Fibroblast of skin of right biceps (primary cell): ENCODE measurements around the gene STX18.
A peak's percentile ranks its signal among the peaks of the same experiment; 100 is the strongest.
"Not testable (repeated sequence)": the region's sequence is repeated elsewhere in the genome, so short reads cannot be mapped to it uniquely, and the experiment has no call there.

Experiments used
- DNase-seq: peaks from one replicate; pipeline ENCODE4 v3.0.0-alpha.2; 2013

Gene STX18

DNA sequence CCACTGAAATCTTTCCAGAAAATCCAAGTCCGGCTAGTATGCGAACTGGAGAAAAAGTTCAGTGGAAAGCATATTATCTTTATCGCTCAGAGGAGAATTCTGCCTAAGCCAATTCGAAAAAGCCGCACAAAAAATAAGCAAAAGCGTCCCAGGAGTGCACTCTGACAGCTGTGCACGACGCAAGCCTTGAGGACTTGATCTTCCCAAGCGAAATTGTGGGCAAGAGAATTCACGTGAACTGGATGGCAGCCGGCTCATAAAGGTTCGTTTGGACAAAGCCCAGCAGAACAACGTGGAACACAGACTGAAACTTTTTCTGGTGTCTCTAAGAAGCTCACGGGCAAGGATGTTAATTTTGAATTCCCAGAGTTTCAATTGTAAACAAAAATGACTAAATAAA, 34.4 kb downstream of the STX18 start:
- no peak for DNase-seq

DNA sequence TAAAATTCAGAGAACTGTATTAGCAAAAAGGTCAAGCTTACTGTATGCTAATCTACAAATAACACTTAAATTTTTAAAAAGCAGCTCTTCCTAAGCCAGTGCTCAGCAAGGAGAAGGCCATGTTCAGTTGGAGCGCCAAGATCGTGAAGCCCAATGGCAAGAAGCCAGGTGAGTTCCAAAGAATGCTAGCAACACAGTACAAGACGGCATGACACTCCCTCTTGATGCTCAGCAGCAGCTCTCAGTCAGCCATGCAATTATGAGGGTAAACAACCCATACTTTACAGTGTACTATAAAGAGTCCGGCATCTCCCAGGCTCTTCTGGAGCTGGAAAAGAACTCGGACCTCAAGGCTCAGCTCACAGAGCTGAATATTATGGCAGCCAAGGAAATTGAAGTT, 34.9 kb downstream of the STX18 start:
- no peak for DNase-seq

- DNase-seq = not testable (repeated sequence)
Measured at GRCh38 chr4:4505211-4505610, 36.6 kb downstream of the STX18 start.

DNA sequence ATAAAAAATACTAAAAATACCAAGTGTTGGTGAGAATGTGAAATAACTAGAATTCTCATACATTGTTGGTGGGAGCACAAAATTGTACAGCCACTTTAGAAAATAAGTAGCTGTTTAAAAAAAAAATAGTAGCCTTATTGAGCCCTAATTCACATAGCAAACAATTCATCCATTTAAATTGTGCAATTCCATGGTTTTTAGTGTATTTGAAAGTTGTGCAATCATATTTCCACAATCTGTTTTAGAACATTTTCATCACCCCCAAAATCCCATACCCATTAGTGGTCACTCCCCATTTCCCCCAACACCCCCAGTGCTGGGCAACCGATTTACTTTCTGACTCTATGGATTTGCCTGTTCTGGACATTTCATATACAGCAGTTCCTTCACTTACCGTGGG, 37.1 kb downstream of the STX18 start:
- no peak for DNase-seq

GRCh38 chr4:4502694-4503311, 39.0 kb downstream of the STX18 start:
- peak; percentile 38 for DNase-seq

DNA sequence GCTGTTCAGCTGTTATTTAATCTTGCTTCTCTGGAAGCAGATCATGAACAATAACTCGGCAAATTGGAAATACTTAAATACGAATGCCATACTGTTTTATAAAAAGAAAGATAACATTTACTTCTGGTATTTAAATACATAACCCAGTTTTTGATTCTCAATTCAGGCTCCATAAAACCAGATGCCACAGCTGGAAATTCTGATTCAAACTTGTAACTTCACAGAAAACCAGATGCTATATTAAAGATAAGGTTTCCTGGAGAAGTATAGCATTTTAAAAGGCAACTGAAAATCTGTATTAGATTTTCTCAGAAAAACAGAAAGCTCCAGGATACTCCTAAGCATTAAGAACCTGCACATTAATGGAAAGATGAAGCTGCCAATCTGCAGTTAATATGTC, 40.2 kb downstream of the STX18 start:
- DNase-seq = no peak

GRCh38 chr4:4499438-4500123, 42.3 kb downstream of the STX18 start:
- DNase-seq = no peak

- no peak for DNase-seq
Measured at GRCh38 chr4:4496592-4497372, 45.1 kb downstream of the STX18 start.

- no peak for DNase-seq
Measured at GRCh38 chr4:4494882-4495281, 47.0 kb downstream of the STX18 start.

GRCh38 chr4:4492161-4492847, 49.5 kb downstream of the STX18 start:
- DNase-seq = peak; percentile 69

GRCh38 chr4:4491396-4491893, 50.4 kb downstream of the STX18 start:
- no peak for DNase-seq

DNA sequence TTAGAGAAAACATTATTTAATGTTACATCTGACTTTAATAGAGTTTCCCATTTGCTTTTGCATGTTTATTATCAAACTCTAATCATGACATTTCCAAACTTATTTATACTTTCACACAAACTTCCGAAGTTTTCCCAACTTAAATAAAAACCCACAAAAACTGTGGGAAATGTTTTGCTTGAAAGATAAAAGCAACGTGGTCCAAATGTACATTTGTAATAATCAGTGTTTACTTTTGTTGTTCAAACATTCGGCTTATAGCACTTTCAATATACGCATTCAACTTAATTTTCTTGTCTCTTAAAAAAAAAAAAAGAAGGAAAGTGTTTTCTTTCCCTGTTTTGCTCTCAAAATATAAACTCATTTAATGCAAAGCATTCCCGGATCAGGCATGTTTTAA, 51.0 kb downstream of the STX18 start:
- DNase-seq = no peak

GRCh38 chr4:4490041-4490440, 51.8 kb downstream of the STX18 start:
- no peak for DNase-seq

DNA sequence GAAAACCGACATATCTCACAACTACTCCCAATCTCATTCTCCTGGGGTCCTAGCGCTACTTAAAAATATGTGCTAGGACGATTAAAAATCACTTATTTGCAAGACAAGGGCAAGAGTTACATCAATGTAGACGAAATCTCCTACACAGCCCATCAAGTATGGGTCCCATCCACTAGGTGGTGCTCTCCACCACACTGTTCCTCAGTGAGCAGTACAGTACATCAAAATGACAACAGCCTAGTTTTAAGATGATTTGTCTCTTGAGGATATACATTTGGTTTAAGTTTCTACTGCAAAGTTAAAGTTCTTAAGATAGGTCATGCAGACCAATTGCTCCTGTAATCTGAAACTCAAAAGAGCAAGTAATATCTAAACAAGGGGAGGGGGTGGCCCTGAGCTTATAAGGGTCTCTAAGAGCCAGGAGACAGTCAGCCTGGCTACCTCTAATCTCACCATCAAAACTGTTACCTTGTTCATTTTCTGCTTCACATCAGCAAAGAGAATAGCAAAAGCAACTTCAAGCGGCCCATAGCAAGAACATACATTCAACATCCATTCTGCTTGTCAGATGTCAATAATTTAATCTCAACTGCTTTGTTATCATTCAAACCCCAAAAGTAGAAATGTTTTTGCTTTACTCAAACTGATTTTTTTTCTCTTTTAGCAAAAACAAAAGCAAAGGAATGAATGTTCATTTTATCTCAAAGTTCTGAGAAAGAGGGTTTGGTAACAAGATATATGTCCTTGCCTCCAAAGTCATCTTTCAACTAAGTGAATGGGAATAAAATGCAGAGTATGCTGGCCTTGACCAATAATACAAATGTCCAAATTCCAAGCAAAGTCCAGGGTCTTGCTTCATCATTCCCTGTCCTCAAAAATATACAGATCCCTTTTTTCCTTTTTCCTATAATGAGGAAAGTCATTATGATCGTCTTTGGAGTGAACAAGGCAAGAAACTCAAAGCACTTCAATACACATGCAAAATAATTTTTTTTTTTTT, 53.1 kb downstream of the STX18 start:
- peak; percentile 73 for DNase-seq

DNA sequence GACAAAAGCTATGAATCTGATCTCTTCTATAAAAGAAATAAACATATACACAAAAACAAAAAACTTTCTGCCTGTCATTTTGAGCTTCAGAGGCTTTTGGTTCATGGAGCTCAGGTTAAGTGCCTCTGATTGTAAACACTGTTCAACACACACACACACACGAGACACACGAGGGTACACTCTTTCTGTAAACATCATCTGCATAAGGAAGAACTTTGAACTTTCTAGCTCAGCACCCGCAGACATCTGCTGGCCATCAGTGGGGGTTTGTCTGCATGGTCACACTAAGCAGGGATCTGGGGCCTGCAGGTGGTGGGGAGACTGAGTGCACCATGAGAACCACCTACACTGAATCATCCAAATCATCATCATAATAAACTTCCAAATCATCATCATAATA, 54.9 kb downstream of the STX18 start:
- no peak for DNase-seq

DNA sequence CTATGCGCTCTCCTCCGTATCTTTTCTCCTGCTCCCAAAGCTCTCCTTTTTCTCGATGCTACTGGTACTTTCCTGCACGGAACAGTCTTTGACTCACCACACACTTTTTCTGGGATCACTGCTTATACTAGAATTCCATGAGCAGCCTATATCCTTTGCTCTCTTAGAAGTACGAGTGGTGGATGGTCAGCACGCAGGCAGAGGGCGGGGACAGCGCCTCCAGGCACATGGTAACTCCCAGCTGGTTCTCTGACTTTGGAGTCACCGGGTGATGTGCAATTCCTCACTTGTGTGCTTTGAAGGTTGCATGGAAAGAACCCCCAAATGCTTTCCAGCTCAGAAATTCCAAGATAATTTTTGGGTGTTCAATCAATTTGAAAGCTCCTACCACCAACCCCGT, 56.0 kb downstream of the STX18 start:
- DNase-seq = no peak

GRCh38 chr4:4481399-4481994, 60.4 kb downstream of the STX18 start:
- DNase-seq = peak; percentile 26

- peak; percentile 13 for DNase-seq
Measured at GRCh38 chr4:4480685-4481398, 61.0 kb downstream of the STX18 start.

DNA sequence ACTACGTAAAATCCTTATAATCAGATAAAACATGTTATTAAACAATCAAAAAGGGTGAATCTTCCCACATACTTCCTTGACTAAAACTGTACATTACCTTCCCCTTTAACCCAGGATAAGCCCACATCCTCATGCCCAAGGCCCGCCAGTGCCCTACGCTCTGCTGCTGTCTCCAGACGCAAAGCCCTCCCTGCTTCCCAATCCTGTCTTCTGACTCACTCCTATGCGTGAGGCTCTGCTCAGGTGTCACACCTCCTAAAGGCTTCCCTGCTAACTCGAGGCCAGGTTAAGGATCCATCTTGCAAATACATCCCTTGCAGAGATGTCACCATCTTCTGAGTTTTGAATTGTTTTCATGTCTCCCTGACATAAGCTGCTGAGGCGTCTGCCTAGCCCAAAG, 61.6 kb downstream of the STX18 start:
- no peak for DNase-seq

DNA sequence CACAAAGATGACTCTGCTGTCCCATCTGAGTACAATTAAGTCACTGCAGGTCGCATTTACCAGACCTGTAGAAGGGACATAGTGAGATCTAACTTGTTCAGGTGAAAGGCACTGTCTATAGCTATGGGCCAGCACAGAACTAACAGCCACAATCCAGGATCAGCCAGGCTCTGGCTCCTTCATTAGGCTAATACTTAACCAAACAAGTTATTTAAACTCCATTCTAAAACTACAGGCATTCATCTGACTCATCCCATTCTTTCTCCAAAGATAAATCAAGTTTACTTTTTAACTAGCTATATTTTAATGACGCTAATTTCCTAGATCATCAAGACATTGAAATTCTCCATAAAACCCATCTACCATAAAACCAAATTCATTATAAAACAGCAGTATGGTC, 62.5 kb downstream of the STX18 start:
- no peak for DNase-seq

DNA sequence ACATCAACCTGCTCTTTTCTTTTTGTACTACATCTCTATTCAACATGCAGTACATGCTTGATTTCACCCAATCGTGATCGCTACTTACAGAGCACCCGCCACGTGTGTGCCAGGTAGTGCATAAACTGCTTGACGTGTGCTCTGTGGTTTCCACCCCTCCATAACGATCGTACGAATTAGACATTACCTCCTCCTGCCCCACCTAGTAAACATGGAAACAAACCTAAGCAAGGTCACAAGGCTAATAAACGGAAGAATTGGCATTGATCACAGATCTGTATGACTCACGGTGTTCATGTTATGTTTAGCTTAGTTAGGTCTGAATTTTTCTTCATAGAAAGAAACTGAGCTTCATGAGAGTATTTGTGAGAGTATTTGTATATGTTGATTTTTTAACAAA, 64.1 kb downstream of the STX18 start:
- no peak for DNase-seq
